ACC112 (cell line): ENCODE data around the gene CNR2.

Experiments
- H2AFZ ChIP-seq: fragments of 200-600 bp; sonication (generic); one replicate; pipeline ENCODE4 v1.6.0; 2017; ENCODE audit warnings: antibody characterized with exemption, low read length; ENCODE audit not compliant: unreplicated experiment
- H3K27ac ChIP-seq: fragments of 200-600 bp; sonication (generic); 2 replicates; pipeline ENCODE4 v1.5.1; 2014; ENCODE audit warnings: low read depth, mild to moderate bottlenecking, antibody characterized with exemption, low read length, moderate library complexity
- H3K27me3 ChIP-seq: fragments of 200-600 bp; sonication (generic); 2 replicates; pipeline ENCODE4 v1.6.1; 2014; ENCODE audit warnings: mild to moderate bottlenecking, antibody characterized with exemption, low read length, moderate library complexity, mixed read lengths; ENCODE audit not compliant: insufficient read depth
- H3K36me3 ChIP-seq: fragments of 200-600 bp; sonication (generic); 2 replicates; pipeline ENCODE4 v1.6.1; 2016; ENCODE audit warnings: mild to moderate bottlenecking, antibody characterized with exemption, low read length, moderate library complexity, mixed read lengths; ENCODE audit not compliant: insufficient read depth
- H3K4me1 ChIP-seq: fragments of 200-600 bp; sonication (generic); one replicate; pipeline ENCODE4 v1.6.1; 2016; ENCODE audit warnings: low read length, mixed read lengths; ENCODE audit not compliant: insufficient read depth, unreplicated experiment, control insufficient read depth
- H3K4me3 ChIP-seq: fragments of 200-600 bp; sonication (generic); 2 replicates; pipeline ENCODE4 v1.5.1; 2014; ENCODE audit warnings: mild to moderate bottlenecking, low read depth, low read length
- H3K79me2 ChIP-seq: fragments of 200-600 bp; sonication (generic); one replicate; pipeline ENCODE4 v1.6.0; 2016; ENCODE audit warnings: low read length; ENCODE audit not compliant: control insufficient read depth, unreplicated experiment, insufficient read depth

Gene CNR2

DNA sequence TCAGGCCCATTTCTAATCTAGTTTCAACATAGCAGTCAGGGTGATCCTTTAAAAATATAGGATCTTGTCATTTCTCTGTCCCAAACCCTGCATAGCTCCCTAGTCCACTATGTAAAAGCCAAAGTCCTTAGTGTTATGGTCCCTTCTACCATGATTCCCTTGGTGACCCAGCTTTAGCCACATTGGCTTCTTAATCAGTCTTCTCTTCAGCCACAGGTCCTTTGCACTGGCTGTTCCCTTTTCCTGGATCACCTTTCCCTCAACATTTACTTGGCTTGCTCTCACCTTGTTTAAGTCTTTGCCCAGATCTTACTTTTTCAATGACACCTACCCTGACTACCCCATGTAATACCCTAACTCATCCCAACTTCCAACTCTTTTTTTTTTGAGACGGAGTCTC is 33.4 kb downstream of the CNR2 start:
- no peaks in the 10 kb centered on the region for H3K27me3 ChIP-seq
- no peaks in the 10 kb centered on the region for H3K4me1 ChIP-seq
- no peak overlapping the region for H3K27ac ChIP-seq
- H3K36me3 ChIP-seq: no peaks in the 10 kb centered on the region
- H3K79me2 ChIP-seq: no peaks in the 10 kb centered on the region
- no peak overlapping the region for H3K4me3 ChIP-seq
- H2AFZ ChIP-seq: no peak overlapping the region

DNA sequence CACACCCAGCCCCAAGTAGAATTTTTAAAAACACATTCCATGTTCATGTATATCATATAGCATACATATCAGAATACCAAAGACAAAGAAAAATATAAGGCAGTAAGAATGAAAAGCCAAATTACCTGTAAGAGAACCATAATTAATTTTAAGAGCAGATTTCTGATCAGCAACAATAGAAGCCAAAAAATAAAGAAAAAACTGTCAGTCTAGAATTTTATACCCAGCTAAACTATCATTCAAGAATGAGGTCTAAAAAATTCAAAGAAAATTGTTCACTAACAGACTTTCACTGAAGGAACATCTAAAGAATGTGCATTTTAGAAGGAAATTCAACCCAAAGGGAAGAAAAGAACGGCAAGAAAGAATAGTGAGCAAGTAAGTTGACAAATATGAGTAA is 34.5 kb downstream of the CNR2 start:
- no peaks in the 10 kb centered on the region for H3K27me3 ChIP-seq
- no peak overlapping the region for H3K4me3 ChIP-seq
- H3K79me2 ChIP-seq: no peaks in the 10 kb centered on the region
- no peaks in the 10 kb centered on the region for H3K4me1 ChIP-seq
- no peaks in the 10 kb centered on the region for H3K36me3 ChIP-seq
- H2AFZ ChIP-seq: no peak overlapping the region
- H3K27ac ChIP-seq: no peak overlapping the region

DNA sequence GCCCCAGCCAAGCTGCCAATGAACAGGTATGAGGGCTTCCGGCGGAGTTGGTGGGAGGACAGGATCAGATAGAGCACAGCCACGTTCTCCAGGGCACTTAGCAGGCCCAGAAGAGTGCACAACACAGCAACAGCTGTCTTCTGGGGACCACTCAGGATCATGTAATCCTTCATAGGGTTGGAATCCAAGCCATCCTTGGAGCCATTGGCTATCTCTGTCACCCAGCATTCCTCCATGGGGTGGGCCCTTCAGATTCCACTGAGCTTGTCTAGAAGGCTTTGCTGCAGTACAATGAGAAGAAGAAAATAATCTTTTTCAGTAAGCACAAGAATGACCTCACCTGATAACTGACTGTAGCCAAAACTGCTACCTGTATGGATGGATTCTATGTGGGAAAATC is 37.8 kb downstream of the CNR2 start:
- H3K4me1 ChIP-seq: no peaks in the 10 kb centered on the region
- H3K36me3 ChIP-seq: no peaks in the 10 kb centered on the region
- H3K4me3 ChIP-seq: no peak overlapping the region
- no peak overlapping the region for H3K27ac ChIP-seq
- no peaks in the 10 kb centered on the region for H3K79me2 ChIP-seq
- H3K27me3 ChIP-seq: no peaks in the 10 kb centered on the region
- no peak overlapping the region for H2AFZ ChIP-seq

DNA sequence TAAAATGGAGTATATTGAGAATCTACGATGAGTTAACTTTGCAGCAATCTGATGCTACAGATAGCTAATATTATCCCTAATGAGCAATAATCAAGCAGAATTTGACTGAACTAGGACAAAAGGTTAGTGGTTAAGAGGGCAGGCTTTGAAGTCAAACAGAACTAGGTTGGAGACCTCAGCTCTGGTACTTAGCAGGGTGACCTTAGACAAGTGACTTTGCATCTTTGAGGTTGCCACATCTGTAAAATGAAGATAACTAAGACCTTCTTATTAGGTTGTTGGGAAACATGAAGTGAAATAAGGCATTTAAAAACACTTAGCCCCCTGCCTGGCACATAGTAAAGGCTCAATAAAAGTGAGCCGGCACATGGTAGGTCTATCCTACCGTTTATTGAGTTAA is 40.7 kb downstream of the CNR2 start:
- H3K27me3 ChIP-seq: no peaks in the 10 kb centered on the region
- no peaks in the 10 kb centered on the region for H3K4me1 ChIP-seq
- no peaks in the 10 kb centered on the region for H3K36me3 ChIP-seq
- no peaks in the 10 kb centered on the region for H3K79me2 ChIP-seq
- H3K27ac ChIP-seq: no peak overlapping the region
- no peak overlapping the region for H2AFZ ChIP-seq
- no peak overlapping the region for H3K4me3 ChIP-seq

DNA sequence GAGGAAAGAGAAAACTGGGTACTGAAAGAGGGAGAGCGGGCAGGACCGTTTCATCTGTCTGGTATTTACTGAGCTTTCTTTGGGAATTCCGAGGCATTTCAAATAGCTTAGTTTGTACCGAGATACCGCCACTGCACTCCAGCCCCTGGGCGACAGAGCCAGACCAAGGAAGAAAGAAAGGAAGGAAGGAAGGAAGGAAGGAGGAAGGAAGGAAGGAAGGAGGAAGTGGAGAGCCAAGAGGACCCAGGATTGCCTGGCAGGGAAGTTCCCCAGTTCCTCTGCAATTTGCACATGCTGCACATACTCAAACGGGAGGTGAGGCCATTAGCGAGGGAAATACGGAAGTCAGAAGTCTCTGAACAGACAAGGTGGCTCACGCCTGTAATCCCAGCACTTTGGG is 44.1 kb downstream of the CNR2 start:
- Histone ChIP-seq H3K36me3 (no peaks in the 10 kb centered on the region), H3K79me2 (no peaks in the 10 kb centered on the region), H3K4me3 (peak overlapping the region; percentile 77), H3K27ac (no peak overlapping the region), H3K27me3 (no peaks in the 10 kb centered on the region), H2AFZ (peak overlapping the region; percentile 77), H3K4me1 (peaks cover 2% of the 10 kb centered on the region)

DNA sequence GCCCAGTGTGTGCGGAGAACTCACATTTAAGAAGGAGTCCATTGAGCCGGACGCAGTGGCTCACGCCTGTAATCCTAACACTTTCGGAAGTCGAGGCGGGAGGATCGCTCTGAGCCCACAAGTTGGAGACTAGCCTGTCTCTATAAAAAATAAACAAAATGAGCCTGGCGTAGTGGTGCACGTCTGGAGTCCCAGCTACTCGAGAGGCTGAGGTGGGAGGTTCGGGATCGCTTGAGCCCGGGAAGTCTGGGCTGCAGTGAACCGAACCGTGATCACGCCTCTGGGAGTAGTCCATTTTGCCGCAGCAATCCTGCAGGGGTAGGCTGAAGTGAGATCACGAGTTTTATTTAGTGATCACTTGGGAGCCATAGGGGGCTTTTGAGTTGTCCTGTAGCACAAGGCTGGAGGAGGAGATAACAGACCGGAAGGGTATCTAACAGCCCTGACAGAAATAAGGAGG is 44.6 kb downstream of the CNR2 start:
- no peaks in the 10 kb centered on the region for H3K27me3 ChIP-seq
- peak overlapping the region; percentile 77 for H3K4me3 ChIP-seq
- H3K27ac ChIP-seq: no peak overlapping the region
- H2AFZ ChIP-seq: peak overlapping the region; percentile 77
- peaks cover 2% of the 10 kb centered on the region for H3K4me1 ChIP-seq
- no peaks in the 10 kb centered on the region for H3K79me2 ChIP-seq
- H3K36me3 ChIP-seq: no peaks in the 10 kb centered on the region

DNA sequence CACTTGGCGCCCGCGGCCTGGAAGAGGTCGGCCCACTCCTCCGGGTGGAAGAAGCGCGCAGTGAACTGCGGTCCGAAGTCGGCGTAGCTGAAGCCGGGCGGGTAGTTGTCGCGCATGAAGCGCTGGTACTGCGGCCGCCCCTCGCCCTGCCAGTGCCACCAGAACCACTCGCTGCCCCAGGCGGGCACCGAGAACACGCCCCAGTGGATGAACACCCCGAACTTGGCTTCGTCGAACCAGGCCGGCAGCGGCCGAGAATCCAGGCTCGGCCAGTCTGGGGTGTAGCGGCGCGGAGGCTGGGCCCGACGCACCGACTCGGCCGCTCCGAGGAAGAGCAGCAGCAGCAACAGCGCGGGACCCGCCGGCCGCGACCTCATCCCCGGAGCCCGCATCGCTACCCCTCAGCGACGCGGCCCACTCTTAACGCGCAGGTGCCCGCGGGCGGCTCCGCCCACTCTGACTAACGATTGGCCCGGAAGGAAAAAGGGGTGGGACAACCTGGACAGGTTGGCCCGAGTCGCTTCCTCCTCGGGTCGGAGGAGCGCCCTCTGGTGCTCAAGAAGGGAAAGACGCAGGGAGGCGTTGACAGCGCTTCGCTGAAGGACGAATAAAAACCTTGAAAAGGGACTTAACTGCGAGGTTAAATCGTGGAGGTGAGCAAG is 45.1 kb downstream of the CNR2 start, which contains the start of gene FUCA1:
TSS of gene FUCA1 (minus strand) at position 396 of the 662 bp plus-strand sequence. CDS start at position 392, 4 bp downstream.
- H3K27ac ChIP-seq: no peak within 1 kb of the TSS
- peak within 1 kb of the TSS; percentile 77 for H2AFZ ChIP-seq

DNA sequence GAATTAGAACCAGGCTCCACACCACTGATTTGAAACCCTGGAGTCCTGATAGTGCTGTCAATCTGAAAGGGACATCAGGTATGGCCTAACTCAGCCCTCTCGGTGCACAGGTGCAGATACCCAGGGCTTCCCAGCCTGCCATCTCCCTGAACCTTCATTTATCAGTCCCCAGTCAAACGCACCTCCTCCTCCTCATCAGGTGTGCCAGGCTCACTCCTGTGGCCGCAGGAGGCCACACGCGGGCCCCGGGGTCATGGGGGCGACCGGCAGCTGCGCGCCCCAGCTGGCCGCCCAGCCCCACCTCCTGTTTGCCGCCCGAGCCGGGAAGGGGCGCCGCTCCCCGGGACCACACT is 45.6 kb downstream of the CNR2 start:
- H3K27me3 ChIP-seq: no peaks in the 10 kb centered on the region
- H2AFZ ChIP-seq: peak overlapping the region; percentile 40
- no peaks in the 10 kb centered on the region for H3K79me2 ChIP-seq
- no peaks in the 10 kb centered on the region for H3K36me3 ChIP-seq
- no peak overlapping the region for H3K27ac ChIP-seq
- peaks cover 2% of the 10 kb centered on the region for H3K4me1 ChIP-seq
- peak overlapping the region; percentile 77 for H3K4me3 ChIP-seq

More for the DNA sequence above, 45.1 kb downstream of the CNR2 start, which contains the start of gene FUCA1:
- no peaks in the 10 kb centered on the region for H3K36me3 ChIP-seq
- no peaks in the 10 kb centered on the region for H3K79me2 ChIP-seq
- H3K4me1 ChIP-seq: peaks cover 2% of the 10 kb centered on the region
- peak within 1 kb of the TSS; percentile 77 for H3K4me3 ChIP-seq
- no peaks in the 10 kb centered on the region for H3K27me3 ChIP-seq

DNA sequence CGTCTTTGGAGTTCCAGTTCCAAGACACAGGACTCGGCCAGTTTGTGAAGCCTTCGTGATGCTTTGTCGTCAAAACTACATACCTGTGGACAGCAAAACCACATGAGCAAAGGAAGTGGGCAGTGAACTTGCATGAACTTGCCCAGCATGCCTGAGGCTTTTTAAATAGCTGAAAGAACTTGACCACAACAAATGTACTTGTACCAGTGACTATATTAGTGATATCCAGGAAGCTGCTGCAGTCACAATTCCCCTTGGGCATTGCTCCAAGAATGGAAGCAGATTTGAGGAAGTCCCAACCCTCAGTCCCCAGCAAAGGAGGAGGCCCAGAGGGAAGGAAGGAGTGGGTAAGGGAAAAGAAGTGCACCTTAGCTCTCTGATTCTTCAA is 47.6 kb downstream of the CNR2 start:
- Histone ChIP-seq H3K79me2 (no peaks in the 10 kb centered on the region), H3K27me3 (no peaks in the 10 kb centered on the region), H3K27ac (no peak overlapping the region), H3K36me3 (no peaks in the 10 kb centered on the region), H3K4me3 (no peak overlapping the region), H2AFZ (no peak overlapping the region), H3K4me1 (peaks cover 2% of the 10 kb centered on the region)

DNA sequence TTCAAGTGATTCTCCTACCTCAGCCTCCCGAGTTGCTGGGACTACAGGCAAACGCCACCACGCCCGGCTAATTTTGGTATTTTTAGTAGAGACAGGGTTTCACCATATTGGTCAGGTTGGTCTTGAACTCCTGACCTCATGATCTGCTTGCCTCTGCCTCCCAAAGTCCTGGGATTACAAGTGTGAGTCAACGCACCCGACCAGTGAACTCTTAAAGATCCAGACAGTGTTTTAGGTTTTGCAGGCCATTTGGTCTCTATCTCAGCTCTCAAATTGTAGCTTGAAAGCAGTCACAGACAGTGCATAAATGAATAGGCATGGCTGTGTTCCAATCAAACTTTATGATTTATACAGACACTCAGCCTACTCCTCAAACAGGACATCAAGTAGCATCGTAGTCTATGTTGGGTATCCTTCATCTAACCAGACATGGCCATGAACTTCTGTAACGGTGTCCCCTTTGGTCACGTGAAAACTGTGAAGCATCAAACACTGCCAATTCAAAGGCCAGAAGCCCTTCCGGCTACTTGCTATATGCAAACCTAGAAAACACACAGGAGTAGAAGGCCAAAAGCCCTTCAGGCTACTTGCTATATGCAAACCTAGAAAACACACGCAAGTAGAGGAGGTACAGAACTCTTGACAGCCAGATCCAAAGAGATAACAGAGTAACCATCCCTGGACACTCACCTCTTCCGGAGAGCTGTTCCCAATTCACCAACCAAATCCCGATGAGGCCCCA is 48.2 kb downstream of the CNR2 start:
- Histone ChIP-seq H3K36me3 (no peaks in the 10 kb centered on the region), H3K27ac (no peak overlapping the region), H3K4me1 (peaks cover 2% of the 10 kb centered on the region), H2AFZ (no peak overlapping the region), H3K27me3 (no peaks in the 10 kb centered on the region), H3K4me3 (no peak overlapping the region), H3K79me2 (no peaks in the 10 kb centered on the region)

DNA sequence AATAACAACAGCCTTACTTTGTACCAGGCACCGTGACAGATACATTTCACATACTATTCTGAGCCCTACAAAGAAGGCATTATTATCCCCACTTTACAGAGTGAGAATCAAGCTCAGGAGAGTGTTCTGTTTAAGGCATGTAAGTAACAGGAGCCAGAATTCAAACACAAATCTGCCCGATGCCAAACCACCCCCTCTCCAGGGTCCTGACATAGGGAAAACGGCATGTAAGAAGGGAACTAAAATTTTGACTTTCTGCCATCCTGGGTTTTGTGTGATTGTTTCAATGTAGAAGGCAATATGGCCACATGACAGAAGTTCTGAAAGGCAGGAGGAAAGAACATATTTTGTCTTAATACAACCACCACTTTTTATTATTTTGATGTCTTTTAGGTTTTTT is 50.5 kb downstream of the CNR2 start:
- Histone ChIP-seq H3K27ac (no peak overlapping the region), H3K4me1 (peaks cover 2% of the 10 kb centered on the region), H3K4me3 (no peak overlapping the region), H3K79me2 (no peaks in the 10 kb centered on the region), H3K36me3 (no peaks in the 10 kb centered on the region), H2AFZ (no peak overlapping the region), H3K27me3 (no peaks in the 10 kb centered on the region)
